Measurements from ENCODE around the gene SAMM50.
A peak's percentile ranks its signal among the peaks of the same experiment; 100 is the strongest.

Gene SAMM50

DNA sequence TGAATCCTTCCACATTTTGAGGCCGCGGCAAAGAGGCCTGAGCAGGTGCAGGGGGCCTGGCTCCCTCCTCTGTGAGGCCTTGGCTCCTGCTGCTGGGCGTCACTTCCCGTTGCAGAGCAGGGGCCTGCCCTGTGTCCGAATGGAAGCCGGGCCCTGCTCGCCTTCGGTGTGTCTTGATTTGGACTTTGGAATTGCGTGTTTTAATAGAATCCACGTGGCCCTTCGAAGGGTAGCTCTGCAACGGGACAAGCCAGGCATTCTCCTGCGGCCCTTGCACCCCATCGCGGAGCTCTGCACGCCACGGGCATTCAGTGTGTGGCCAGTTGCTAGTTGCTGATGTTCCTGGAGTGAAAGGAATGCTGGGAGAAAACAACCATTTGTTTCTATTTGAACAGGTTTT, 25.8 kb downstream of the SAMM50 start:
- no peak for DNase-seq

DNA sequence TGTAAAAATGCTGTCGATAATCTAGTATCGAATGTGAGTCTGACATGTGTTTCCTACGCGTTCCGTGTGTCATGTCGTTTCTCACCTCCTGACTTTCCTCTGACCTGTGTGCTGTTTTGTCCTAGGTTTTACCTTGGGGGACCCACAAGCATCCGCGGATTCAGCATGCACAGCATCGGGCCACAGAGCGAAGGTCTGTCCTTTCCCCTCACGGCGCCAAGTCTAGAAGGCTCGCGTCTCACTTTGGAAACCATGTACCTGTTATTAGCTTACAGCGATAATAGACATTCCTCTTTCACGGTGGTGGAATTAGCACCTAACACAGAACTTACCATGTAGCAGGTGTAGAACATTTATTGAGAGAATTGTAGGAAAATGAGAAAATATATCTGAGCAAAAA, 28.6 kb downstream of the SAMM50 start:
- DNase-seq: no peak

DNA sequence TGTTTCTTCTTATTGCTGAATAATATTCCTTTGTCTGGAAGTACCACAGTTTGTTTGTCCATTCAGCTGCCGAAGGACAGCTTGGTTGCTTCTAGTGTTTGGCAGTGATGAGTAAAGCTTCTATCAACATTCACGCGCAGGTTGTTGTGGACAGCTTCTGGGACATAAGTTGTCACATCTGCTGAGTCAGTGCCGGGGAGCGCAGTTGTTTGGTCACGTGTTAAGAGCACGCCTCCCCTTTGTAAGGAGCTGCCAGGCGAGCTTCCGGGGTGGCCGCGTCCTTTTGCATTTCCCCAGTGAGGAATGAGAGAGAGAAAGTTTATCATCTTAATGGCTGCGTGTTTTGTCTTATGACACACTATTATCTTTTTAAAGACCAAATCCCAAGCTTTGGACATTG, 30.3 kb downstream of the SAMM50 start:
- DNase-seq: no peak

DNA sequence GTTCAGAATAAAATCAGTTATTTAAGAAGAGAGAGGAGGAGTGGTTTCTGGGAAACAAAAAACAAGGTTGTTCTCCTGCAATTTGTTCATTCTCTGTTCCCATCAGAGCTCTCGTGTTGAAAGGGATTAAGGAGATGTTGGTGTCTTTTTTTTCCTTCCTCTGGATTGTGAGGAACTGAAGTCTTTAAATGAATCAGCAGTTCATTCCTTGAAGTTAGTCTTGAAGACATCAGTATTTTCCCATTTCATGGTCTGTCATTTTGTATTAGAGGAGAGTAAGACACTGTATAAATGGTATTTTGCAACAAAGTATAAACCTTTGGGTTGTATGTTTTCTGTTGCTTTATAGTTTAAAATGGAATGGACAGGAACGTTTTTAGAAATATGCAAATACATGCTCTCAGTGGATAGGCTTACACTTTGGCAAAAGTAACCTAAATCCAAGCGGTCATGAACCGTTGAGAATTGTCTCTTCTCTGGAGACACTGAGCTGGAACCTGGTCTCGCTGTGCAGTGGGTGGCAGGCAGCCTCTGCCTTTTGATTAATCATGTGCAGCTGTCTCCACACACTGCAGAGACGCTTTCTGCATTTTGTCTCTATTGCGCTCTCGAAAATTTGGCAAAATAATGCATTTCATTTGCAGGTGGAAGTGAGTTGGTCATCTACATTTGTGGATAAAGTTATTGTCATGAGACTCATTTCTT, 33.0 kb downstream of the SAMM50 start:
- DNase-seq: no peak

DNA sequence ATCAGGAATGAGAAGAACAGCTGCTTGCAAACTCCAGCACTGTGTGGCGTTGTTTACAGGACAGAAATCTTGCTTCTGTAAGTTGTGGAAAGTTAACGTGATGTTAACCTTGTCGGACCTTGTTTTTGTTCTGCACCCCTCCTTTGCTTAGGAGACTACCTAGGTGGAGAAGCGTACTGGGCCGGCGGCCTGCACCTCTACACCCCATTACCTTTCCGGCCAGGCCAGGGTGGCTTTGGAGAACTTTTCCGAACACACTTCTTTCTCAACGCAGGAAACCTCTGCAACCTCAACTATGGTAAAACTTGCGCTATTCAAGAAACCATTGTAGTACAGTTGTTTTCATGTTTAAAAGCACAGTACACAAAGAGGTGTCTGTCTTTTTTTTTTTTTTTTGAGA, 33.7 kb downstream of the SAMM50 start:
- DNase-seq: no peak

DNA sequence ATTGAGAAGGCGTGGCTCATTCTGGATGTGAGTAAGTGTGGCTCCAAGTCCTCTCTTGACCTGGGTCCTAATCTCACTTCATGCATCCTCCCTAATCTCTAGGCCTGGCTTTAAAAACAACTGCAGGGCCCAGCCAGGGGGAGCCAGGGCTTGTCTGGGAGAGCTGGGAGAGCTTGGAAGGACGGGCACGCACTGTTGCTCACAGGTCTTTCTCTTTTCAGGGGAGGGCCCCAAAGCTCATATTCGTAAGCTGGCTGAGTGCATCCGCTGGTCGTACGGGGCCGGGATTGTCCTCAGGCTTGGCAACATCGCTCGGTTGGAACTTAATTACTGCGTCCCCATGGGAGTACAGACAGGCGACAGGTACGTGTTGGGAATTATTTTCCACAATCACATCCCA, 34.8 kb downstream of the SAMM50 start:
- DNase-seq: no peak

DNA sequence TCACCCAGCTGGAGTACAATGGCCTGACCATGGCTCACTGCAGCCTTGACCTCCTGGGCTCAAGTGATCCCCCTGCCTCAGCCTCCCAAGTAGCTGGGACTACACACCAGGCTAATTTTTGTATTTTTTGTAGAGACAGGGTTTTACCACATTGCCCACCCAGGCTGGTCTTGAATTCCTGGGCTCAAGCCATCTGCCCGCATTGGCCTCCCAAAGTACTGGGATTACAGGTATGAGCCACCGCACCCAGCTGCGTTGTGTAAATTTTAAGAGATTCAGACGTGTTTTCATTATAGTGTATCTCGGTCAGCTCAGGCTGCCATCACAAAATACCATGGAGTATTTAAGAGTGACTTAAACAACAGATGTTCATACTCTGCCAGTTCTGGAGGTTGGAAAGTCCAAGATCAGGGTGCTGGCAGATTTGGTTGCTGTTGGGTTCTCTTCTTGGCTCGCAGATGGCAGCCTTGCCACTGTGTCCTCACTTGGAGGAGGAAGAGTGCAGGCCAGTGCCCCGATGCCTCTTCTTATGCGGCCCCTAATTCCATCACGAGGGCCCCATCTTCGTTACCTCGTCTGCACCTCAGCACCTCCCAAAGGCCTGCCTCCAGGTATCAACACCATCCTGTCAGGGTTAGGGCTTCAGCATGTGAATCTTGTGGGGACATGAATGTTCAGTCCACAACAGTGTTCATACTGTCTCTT, 36.2 kb downstream of the SAMM50 start:
- DNase-seq: no peak

DNA sequence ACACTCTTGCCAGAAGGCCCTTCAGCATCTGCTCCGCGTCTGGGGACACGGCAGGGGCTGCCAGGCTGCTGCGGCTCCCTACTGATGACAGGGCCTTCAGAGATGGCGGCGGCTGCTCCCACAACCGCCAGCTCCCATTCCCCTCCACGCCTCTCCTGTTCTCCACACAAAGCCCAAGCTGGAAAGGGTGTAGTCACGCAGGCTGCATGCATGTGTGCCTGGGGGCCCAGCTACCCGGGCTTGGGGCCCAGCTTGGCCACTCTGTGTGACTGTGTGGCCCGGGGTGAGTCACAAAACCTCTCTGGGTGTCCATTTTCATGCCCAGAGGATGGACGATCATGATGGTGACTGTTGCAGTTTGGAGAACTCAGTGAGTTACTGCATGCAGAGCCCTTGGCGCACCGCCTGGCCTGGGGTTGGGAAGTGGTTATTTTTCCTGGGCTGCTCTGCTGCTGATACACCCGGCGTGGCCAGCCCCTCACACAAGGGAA, 37.1 kb downstream of the SAMM50 start:
- no peak for DNase-seq

DNA sequence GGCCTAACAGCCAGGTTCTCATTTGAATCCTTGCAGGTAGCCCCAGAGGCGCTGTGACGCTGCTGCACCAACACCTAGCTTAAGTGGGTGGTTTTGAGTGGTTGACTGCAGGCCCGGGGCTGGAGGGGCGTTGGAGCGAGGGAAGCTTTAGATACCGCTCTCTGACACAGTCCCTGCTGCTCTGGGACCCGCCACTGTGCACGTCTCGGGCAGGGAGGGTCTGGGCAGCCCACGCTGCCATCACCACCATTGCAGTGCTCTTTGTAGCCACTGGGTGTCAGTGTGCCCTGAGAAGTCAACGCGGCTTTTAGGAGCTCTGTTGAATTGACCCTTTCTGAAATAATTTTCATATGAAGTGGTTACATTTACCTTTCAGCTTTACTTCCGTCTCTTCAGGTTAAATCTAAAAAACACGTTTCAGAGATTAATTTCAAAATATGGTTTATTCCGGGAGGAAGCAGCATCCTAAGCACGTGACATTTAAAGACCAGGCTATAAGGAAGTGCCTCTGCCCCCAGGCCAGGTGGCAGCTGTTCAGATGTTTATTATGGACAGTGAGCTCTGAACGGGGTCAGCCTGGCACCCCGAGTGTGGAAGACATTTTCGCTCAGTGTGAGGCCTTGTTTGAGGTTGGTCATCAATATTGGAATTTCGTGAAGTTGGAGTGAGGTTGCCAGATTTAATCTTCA, 38.0 kb downstream of the SAMM50 start:
- peak; percentile 42 for DNase-seq

DNA sequence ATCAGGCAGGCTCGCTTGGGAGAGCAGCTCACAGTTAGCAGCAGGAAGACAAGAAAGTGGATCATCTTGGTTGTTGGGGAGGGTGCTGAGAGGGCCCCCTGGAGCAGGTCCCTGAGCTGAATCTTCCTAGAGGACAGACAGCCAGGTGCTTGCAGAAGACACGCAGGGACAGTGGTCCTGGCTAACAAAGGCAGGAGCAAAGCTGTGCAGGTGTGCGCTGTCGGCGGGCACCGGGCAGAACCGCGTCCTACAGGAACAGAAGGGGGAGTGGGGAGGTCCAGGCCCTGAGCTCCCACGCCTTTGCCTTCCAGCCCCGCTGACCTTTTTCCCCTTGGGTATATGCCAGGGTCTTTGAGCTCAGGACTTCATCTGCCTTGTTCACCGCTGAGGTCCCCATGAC, 38.8 kb downstream of the SAMM50 start:
- DNase-seq: no peak

DNA sequence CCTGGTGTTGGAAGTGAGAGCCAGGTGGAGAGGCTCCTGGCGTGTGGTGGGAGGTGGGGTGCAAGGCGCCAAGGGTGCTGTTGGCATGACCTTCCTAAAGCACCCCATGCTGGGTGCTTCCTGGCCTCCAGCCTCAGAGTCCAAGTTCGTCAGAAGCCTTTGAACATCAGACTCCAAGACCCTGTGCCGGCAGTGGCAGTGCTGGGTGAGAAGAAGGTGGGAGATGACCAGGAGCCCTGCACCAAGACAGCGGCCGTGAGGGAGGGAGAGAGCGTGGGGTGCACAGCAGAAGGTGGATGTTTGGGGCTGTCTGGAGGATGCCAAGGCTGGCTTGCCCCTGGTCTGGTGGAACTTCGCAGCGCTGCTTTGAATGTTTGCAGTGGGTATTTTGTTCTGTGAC, 39.2 kb downstream of the SAMM50 start:
- DNase-seq: no peak

DNA sequence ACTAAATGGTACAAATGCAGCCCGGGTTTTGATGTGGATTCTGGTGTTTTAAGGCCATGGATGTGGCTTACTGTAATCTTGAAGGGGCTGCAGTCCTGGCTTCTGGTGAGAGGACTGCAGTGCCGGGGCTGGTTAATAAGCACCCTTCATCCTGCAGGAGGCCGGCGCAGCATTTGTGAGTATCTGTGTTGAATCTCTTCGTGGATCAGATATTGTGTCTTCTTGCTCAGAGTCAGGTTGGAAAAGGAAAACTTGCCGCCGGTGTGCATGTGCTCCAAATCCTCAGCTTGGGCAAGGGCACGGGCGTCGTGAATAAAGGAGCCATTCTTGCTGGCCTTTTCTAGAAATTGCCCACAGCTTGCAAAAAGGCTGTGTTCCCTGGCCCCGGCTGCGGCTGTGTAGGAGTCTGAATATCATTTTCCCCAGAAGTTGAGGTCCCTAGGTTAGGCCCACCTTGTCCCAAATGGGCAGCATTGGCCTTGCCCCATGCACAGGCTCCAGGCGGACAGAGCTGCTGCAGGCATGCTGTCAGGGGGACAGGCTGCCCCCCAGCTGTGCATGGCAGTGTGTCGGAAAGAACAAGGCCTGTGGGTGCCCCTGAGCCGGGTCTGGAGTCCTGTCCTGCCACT, 39.9 kb downstream of the SAMM50 start:
- no peak for DNase-seq

DNA sequence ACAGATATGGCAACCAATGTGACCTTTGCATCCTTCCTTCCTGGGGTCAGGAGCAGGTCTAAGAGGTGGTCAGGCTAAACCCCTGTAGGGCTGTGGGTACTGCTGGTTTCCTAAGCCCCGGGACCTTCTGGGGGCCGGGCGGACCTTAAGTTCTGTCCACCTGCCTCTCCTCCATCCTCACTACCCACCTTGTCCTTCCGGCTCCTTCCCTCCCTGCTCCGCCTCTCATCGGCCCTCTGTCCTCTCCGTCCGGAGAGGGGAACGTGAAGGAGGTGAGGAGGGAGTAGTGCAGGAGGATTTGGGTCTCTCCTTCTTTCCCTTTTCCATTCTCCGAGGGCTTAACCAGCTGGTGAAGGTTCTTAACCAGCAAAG, 40.5 kb downstream of the SAMM50 start:
- DNase-seq: no peak

DNA sequence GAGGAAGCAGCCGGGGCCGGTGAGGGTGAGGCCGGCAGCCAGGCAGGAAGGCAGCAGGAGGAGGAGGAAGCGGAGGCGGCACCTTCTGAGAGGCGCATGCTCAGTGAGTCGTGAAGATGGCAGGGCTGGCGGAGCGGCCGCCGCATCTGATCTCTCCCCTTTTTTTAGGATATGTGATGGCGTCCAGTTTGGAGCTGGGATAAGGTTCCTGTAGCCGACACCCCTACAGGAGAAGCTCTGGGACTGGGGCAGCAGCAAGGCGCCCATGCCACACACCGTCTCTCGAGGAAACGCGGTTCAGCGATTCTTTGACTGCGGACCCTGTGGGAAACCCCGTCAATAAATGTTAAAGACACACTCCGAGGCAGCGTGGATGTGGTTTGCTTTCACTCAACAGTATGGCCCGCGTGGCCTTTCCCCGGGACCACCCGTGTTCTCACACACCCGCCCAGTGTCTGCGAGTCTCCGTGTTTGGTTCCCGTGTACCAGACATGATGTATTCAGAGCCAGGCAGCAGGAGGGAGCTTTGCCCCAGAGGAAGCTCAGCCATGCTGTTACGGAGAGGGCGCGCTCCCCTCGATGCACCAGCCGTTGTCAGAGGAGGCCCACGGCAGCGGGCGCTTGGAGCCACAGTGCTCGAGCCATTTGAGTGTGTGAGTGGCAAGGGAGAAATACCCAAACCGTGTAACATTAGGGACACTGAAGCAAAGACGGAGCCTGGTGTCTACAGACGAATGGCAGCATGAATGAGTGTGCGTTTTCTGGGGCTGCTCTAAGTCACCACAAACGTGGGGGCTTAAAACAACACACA, 41.1 kb downstream of the SAMM50 start:
- no peak for DNase-seq

DNA sequence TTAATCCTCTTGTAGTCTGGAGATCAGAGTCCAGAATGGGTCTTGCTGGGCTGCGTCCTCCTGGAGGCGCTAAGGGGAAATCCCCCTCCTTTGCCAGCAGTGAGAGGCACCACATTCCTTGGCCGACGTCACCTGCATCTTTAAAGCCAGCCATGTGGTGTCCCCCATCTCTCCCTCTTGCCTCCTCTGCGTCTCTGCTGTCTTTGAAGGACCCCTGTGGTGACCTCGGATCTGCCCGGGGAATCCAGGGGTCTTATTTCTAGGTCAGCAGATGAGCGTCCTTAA, 41.7 kb downstream of the SAMM50 start:
- no peak for DNase-seq

DNA sequence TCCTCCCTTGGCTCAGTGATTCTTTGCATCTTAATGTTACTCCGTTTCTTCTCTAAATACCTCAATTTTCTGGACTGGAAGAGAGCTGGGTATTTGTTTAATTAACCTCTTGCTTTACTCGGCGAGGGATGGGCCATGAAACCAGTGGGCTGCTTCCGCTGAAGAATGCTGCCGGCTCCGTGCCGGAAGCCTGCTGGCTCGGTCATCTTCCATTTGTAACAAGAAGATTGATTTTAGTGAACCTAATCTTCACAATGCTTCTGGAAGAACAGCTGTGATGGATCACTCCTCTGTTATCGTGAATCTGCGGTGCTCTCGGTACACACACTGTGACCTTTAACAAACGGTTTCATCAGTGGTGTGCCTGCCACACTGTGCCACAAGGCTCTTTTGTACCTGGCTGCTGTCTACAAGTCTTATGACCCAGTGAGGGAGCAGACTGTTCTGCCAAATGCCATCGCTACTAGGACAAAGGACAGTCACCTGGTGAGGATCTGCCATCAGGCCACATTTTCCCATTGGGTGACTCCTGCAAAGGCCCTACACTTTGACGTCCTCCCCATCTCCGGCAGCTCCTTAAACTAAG, 43.5 kb downstream of the SAMM50 start:
- DNase-seq: no peak

DNA sequence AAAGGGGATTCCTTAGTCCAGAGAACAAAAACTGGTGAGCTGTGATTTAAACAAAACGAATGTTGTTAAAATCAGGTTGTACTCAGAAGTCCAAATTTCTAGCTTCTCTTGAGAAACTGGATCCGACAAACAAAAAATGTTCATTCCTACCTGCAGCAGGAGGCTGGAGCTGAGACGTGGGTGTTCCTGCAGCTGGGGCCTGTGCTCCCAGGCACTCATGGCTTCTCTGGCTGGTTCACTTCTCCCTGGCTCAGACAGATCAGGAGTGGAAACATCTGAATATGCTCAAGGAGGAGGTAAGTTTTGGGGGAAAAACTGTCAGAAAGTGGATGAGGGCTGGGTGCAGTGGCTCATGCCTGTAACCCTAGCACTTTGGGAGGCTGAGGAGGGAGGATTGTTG, 44.1 kb downstream of the SAMM50 start:
- no peak for DNase-seq

DNA sequence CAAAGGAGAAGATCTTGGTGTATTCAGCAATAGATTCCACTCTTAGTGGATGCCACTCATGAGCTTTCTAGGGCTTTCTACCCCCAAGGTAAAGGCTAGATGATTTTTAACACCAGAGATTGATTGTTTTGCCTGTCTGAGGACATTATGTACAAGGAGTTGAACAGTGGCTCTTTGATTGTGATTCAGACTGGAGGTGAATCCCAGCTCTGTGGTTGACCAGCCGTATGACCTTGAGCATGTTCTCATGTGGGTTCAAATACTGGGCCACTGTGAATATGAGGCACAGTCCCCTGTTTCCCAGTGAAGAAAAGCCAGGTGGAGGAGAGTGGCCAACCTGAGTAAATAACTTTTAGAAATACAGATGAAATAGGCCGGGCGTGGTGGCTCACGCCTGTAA, 44.9 kb downstream of the SAMM50 start:
- no peak for DNase-seq

DNA sequence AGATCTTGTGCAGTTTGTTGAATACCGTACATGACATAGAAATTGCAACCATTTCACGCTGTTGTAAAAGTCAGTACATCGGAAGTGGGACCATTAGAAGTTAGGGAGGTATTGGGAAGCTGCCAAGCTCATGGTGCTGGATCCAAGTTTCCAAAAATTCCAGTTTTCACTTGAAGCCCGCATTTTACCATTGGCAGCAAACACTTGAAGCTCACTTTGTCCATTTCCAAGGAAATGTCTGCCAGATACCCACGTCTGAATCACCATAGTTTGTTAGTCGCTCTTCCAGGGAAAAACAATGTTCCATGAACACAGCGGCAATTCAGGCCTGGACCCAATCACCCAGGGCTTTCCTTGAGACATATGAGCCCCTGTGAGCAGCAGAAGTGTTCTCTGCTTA, 46.3 kb downstream of the SAMM50 start:
- DNase-seq: no peak

DNA sequence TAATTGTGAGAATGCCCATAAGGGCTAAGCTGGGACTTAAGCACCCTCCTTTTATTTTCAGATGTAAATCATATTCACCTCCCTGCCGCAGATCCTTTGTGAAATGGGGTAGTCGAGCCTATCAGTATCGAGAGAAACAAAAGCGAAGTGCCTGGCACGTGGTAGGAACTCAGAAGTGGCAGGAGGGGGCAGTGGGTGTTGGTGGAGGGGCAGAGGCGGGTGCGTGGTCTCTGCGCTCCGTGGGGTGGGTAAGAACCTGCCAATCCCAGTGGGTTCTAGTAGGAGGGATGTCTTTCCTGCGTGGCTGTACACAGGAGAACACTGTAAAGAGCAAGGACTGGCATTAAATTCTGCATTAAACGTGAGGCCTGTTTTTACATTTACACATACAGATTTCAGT, 47.1 kb downstream of the SAMM50 start:
- no peak for DNase-seq

DNA sequence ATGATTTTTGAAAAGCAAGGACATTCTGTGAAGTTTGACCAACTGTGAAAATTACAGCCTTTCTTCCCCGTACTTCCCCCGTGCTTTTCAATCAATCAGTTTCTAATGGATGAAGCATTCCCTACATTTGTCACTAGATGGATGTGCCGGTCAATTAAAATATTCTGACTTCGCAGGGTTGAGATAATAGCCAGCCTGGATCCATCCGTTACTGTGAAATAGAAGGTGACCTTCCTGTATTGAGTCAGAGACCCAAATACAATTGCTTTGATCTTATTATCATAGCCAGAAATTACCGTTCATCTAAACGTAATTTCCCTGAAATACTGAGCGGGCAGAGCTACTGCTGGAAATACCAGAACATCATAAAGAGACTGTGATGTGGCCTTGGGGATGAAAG, 47.8 kb downstream of the SAMM50 start:
- no peak for DNase-seq

DNA sequence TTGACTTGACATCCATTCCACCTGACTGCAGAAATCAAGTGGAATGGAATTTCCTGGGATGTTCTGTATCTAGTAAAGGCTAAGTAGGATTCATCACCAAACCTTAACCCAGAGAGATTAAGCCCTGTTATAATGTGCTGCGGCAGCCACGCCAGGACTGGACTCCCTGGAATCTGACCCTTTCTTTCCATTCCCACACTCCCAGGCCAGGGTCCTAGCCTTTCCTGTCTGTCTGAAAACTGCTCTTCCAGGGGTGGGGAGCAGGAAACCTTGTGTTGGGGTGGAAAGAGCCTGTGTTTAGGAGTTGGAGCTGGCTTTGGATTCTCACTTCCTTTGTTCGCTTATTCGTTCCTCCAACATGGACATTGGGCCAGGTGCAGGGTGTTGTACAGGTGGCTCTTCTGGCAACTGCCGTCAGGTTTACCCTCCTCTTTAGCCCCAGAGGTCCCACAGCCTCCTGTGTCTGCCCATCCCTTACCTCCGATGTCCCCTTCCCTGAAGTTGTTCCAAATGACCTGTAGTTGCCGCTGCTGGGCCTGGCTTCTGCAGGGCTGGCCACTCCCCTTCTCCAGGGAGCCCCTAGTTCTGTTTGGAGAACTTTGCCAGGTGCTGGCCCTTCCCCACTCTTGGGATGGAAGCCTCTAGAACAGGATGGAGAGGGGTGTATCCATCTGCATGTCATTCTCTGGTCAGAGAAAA, 48.3 kb downstream of the SAMM50 start:
- no peak for DNase-seq
